Dermis microvascular lymphatic vessel endothelial cell (primary cell): ENCODE results near the gene NPIPA5. TPM values are rescaled to one million over a fixed set of nuclear protein-coding genes. Genes with fewer than 3 reads are reported as not detected.
"Not testable (repeated sequence)": the region's sequence is repeated elsewhere in the genome, so short reads cannot be mapped to it uniquely, and the experiment has no call there.

Source experiments
- DNase-seq, 2 donors: peaks; one replicate each; pipeline versions ENCODE4 v3.0.0 to v3.0.0-alpha.2; 2010; ENCODE audit warnings: low read depth in 2 of 2
- total RNA-seq: library from RNA; depleted of rRNA; stranded (reverse); fragments of >200 nt; gene quantifications from 2 replicates; pipeline ENCODE4 v1.2.1, GENCODE V29; 2014

NPIPA5 gene
- total RNA-seq, result 0.64 TPM in 1 of 2 replicates, not detected in the other

GRCh38 chr16:15378194-15378593 lies at the start of gene NPIPA5:
NPIPA5 (minus strand) TSS chr16:15378294; CDS start chr16:15378294, 0 bp downstream.
- not testable (repeated sequence) for DNase-seq

GRCh38 chr16:15427648-15428239 lies 49.6 kb upstream of the NPIPA5 start:
- DNase-seq, result peak; percentile 81 to 83

GRCh38 chr16:15426796-15427195 lies 48.7 kb upstream of the NPIPA5 start:
- DNase-seq, result no peak

- no peak for DNase-seq
These were observed 47.8 kb upstream of the NPIPA5 start for GRCh38 chr16:15425861-15426260.

- no peak for DNase-seq
These were observed 44.1 kb upstream of the NPIPA5 start for GRCh38 chr16:15422222-15422621.

- DNase-seq, result not testable (repeated sequence)
These were observed 43.6 kb upstream of the NPIPA5 start for GRCh38 chr16:15421696-15422095.

GRCh38 chr16:15418206-15418605 lies 40.1 kb upstream of the NPIPA5 start:
- DNase-seq, result no peak

- no peak for DNase-seq
These were observed 39.1 kb upstream of the NPIPA5 start for GRCh38 chr16:15417197-15417596.

- no peak for DNase-seq
These were observed 37.5 kb upstream of the NPIPA5 start for GRCh38 chr16:15415511-15415985.

GRCh38 chr16:15409476-15409875 lies 31.4 kb upstream of the NPIPA5 start:
- not testable (repeated sequence) for DNase-seq

- not testable (repeated sequence) for DNase-seq
These were observed 29.7 kb upstream of the NPIPA5 start for GRCh38 chr16:15407756-15408155.

- DNase-seq, result no peak
These were observed 26.7 kb upstream of the NPIPA5 start for GRCh38 chr16:15404792-15405191.

GRCh38 chr16:15404091-15404490 lies 26.0 kb upstream of the NPIPA5 start:
- not testable (repeated sequence) for DNase-seq

GRCh38 chr16:15403392-15403995 lies 25.4 kb upstream of the NPIPA5 start:
- DNase-seq, result no peak

- no peak for DNase-seq
These were observed 23.9 kb upstream of the NPIPA5 start for GRCh38 chr16:15401972-15402371.

GRCh38 chr16:15400314-15400713 lies 22.2 kb upstream of the NPIPA5 start:
- not testable (repeated sequence) for DNase-seq

- no peak for DNase-seq
These were observed 21.2 kb upstream of the NPIPA5 start for GRCh38 chr16:15399317-15399716.

GRCh38 chr16:15398618-15399316 lies 20.7 kb upstream of the NPIPA5 start:
- DNase-seq, result no peak

GRCh38 chr16:15396948-15397594 lies 19.0 kb upstream of the NPIPA5 start:
- DNase-seq, result no peak

- not testable (repeated sequence) for DNase-seq
These were observed 18.4 kb upstream of the NPIPA5 start for GRCh38 chr16:15396509-15396829.

GRCh38 chr16:15395631-15396508 lies 17.8 kb upstream of the NPIPA5 start, which contains the start of gene MPV17L:
MPV17L (plus strand) TSS chr16:15395754; CDS start chr16:15395898, 144 bp downstream.
- not testable (repeated sequence) for DNase-seq
